Keratinocyte (primary cell): ENCODE measurements around the gene ABHD13.

Experiments used
- EZH2 ChIP-seq: IDR thresholded peaks from one replicate; pipeline ENCODE4 v1.6.1; 2012; ENCODE audit warnings: inconsistent platforms, mild to moderate bottlenecking, low read length, moderate library complexity
- TF ChIP-seq, protein P1 (sequence below), 3 experiments: IDR thresholded peaks in 1 of 3; conservative IDR thresholded peaks in 1 of 3; optimal IDR thresholded peaks in 1 of 3; 2 replicates in 2 of 3; 3 replicates in 1 of 3; pipeline versions ENCODE3 to v1.5.1; 2011; ENCODE audit warnings: low read length in 3 of 3, mild to moderate bottlenecking in 3 of 3, moderate library complexity in 2 of 3, control low read depth in 1 of 3, inconsistent platforms in 1 of 3; ENCODE audit not compliant: insufficient read depth in 2 of 3; ENCODE audit errors: extremely low read depth in 1 of 3

DNA sequence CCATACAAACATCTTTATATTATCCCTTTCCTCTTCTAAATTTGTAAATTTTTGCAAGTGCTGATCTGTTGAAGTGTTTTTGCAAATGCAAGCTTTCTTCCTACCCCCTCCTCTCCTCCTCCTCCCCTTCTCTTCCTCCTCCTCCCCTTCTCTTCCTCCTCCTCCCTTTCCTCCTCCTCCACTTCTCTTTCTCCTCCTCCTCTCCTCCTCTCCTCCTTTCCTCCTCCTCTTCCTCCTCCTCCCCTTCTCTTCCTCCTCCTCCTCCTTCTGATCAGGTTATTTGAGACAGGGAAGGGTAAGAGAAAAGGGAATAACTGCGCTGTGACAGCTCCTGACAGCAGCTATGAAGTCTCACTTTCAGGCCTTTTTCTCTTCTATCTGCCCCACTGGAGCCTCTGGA is 60.3 kb downstream of the ABHD13 start:
- TF ChIP-seq, protein P1, sequence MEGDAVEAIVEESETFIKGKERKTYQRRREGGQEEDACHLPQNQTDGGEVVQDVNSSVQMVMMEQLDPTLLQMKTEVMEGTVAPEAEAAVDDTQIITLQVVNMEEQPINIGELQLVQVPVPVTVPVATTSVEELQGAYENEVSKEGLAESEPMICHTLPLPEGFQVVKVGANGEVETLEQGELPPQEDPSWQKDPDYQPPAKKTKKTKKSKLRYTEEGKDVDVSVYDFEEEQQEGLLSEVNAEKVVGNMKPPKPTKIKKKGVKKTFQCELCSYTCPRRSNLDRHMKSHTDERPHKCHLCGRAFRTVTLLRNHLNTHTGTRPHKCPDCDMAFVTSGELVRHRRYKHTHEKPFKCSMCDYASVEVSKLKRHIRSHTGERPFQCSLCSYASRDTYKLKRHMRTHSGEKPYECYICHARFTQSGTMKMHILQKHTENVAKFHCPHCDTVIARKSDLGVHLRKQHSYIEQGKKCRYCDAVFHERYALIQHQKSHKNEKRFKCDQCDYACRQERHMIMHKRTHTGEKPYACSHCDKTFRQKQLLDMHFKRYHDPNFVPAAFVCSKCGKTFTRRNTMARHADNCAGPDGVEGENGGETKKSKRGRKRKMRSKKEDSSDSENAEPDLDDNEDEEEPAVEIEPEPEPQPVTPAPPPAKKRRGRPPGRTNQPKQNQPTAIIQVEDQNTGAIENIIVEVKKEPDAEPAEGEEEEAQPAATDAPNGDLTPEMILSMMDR (optimal IDR thresholded peaks at IDR 0.05 in 1 of 3, IDR thresholded peaks at IDR 0.05 in 1 of 3, conservative IDR thresholded peaks at IDR 0.05 in 1 of 3; ENCODE audit: extremely low read depth in 1 of 3, insufficient read depth in 2 of 3, low read length in 3 of 3), result no peak
- no peak for TF ChIP-seq EZH2
